COR-L47 (cell line): ENCODE results near the gene GORASP1.

Experiments used
- DNase-seq: peaks from one replicate; lab custom pipeline; 2025; lab: John Stamatoyannopoulos, UW

GORASP1 gene

DNA sequence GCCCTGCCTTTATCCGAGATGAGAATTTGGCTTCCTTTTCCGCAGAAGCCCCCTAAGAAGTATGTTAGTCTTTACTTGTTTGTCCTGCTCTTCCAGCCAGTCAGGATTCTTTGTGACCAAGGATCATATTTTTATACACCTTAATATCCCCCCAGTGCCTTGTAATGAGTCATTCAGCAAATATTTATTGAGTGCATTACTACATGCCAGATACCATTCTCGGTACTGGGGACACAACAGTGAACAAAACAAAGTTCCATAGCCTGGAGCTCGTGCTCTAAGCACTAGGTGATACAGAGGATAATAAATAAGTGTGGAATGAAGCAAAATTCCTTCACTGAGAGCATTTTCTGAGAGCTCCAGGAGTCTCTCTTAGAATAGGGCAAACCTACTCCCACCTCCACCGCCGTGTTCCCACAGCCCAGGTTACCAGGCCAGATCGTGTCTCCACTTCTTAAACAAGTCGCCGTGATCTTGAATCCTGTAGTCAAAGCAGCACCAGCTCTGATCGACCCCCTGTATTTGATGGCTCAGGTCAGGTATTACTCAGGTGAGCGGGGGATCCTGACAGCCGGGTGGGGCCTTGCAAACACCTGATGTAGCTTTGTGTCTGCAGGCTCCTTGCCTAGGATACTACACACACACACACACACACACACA is 18.5 kb upstream of the GORASP1 start:
- no peak for DNase-seq

DNA sequence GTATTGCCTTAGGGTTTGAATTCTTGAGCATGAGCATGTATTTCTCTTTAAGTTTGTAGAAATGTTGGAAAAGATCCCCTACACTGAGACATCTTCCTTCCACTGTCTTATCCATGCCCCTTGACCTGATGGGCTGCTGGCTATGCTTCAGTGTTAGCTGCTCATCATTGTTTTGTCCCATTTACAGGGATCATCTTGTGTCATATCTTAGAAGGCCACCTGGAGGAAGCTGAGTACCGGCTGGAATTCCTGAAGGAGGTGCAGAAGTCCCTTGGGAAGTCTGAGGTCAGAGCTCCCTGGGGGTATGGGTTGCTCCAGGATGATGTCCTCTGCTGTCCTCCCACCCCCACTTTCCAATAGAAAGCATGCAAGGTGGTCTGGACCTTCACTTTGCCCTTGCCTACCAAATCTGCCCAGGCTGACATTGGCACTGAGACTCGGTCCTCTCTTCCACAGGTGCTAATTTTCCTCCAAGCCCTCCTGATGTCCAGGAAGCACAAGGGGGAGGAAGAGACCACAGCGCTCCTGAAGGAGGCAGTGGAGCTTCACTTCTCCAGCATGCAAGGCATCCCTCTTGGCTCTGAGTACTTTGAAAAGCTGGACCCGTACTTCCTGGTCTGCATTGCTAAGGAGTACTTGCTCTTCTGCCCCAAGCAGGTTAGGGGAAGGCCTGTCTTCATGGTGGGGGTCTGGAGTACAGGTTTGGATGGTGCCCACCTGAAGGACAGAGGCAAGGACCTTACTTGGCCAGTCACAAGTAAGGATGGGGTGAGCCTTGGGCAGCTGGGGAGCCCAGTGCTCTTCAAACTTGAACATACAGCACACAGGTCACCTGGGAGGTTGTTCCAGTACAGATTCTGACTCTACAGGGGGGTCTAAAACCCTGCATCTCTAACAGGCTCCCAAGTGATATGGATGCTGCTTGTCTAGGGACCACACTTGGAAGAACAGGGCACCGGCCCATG is 17.7 kb upstream of the GORASP1 start:
- no peak for DNase-seq

DNA sequence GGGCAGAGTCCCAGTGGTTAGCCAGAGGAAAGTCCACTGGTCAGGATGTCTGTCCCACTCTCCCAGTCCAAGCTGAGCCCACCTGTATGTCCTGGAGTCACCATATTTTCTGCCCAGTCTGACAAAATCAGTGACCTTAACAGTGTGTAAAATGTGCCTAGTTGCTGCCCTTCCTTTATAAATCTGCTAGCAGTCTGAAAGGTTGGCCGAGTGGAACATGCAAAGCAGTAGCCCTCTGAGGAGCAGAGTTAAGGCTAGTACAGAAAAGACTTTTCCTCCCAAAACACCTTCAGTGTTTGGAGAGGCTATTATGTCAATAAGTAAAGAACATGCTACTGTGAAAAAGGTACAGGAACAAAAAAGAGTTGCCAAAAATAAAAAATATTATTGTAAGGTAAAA is 15.4 kb upstream of the GORASP1 start:
- DNase-seq = no peak

DNA sequence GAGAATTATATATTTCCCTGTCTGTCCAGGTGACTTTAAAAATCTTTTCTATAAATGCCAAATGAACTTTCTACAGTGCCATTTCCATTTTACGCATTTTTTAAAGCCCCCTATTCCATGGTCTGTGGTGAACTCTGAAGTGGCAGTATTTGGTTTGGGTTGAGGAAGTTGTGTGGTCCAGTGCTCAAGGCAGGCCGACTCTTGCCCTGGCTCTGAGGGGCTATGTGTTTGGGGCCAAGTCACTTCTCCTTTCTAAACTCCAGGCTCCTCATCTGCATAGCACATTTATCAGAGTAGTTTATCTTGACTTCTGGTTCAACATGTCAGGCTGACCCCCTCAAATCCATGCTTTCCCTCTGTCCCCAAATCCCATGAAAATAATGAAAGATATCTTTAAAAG is 14.2 kb upstream of the GORASP1 start:
- no peak for DNase-seq

DNA sequence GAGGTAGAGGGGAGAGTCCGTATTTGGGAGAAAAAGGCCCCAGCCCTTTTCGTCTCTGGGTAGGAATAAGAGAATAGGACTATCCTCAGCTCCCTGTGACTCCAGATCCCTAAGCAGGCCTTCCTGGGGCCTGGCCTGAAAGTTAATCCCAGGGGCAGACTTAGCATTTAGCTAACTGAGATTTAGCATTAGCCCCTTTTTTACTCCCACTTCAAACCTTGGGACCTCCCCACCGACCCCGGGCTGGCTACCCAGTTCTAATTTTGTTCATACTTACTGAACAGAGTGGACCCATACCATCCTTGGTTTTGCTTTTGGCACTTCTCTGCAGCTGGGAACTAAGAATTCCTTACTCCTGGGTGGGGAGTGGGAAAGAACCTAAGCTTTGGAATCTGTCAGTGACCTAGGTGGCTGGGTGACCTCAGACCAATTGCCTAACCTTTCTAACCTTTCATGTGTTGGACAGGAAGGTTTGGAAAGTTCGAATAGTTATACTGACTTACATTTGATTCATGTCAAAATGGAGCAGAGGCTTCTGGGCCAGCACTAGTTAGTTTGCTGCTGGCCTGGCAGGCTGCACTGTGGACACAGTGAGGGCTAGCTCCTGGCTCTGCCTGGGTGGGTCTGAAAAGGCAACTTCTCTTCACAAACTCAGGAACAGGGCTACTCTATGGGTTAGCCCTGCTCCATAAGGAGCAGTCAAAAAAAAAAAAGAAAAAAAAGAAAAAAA is 11.7 kb upstream of the GORASP1 start:
- DNase-seq = no peak

DNA sequence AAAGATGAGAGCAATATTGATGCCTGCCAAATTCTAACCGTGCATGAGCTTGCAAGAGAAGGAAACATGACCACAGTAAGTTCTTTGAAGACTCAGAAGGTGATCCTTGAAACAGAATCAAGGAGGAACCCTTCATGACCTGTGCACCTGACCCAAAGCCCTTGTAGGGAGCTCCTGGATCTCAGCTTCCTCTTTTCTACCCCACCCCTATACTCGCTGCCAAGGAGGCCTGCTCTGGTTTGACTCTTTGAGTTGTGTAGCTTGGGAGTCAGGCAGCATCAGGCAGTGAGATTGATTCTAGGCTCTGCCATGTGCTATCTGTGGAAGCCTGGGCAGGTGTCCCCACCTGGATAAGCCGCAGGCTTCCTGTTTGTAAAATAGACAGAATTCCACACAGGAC is 10.7 kb upstream of the GORASP1 start:
- DNase-seq = no peak

DNA sequence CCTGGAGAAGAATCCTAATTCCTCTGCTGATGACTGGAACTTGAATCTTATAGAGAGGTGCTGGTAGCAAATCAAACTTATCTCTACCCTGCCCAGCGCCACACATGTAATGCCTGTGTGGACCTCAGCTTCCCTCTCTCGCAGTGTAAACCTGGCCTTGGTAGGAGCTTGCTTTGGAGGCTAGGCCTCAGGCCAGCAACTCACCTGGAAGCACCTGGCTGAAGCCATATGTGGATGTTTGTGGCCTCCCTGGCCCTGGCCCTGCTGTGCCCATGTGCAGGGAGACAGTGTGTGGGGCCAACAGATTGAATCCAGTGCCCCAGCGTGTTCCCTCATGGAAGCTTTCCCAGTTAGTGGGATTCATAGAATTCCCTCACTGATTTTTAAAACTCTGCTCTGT is 8.4 kb upstream of the GORASP1 start:
- DNase-seq = no peak

DNA sequence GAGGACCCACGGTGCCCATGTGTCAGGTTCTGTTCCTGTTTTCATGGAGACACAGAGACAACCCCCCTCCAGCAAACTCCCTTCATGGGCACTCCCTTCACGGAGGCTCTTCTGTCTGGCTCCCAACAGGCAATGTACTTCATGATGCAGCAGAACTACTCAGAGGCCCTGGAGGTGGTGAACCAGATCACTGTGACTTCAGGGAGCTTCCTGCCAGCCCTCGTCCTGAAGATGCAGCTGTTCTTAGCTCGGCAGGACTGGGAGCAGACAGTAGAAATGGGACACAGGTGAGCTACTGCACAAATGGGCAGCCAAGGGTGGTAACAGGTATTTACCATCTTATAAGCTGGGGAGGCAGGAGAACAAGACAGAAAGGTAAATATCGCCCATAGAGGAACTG is 7.0 kb upstream of the GORASP1 start:
- no peak for DNase-seq

DNA sequence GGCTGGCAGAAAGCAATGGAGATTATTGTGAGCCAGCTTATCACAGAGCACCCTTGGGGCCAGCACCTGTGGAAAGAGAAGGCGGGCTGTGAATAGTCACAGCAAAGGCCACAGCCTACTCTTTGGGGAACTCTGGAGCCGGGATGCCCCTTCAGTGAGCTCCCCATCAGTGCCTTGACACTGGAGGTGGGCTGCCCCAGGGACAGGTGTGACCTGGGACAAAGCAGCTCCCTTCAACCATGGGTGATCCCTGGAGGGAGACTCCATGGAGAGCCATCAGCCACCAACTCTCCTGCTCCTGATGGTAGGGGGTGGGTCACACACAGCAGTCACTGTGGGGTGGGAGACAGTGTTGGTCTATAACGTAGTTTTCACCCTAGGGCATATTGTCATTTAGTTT is 5.9 kb upstream of the GORASP1 start:
- DNase-seq = no peak

DNA sequence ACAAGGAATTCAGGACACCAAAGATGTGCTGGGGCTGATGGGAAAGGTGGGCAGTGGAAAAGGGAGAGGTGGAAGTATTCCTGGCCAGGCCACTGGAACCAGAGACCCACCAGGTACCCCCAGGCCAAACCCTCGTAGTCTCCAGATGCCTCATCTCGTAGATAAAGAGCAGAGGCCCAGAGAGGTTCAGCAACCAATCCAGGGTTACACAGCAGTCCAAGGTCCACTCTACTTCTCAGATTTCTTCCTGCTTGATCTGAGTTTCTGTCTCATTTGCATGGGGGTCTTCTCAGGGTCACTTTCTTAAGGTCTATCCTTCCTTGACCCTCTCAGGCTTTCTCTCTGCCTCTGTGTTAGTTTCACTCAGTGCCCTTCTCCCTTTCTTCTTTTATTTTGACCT is 5.1 kb upstream of the GORASP1 start:
- no peak for DNase-seq

DNA sequence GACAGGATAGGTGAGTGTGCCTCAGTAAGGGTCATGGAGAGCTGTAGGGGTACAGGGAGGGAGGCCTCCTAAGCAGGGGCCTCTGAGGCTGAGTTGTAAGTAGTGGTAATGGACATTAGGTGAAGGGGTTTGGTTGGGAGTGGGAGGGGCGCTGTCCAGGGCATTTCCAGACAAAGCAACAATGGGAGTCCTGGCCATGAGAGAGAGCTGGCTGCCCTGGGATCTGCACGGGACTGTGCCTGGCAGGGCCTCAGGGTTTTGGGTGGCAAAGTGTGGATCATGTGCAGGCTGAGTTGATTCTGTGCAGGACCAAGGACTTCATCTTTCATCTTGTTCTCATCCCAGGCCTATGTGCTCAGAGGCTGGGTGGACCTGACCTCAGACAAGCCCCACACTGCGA is 4.7 kb upstream of the GORASP1 start:
- no peak for DNase-seq

DNA sequence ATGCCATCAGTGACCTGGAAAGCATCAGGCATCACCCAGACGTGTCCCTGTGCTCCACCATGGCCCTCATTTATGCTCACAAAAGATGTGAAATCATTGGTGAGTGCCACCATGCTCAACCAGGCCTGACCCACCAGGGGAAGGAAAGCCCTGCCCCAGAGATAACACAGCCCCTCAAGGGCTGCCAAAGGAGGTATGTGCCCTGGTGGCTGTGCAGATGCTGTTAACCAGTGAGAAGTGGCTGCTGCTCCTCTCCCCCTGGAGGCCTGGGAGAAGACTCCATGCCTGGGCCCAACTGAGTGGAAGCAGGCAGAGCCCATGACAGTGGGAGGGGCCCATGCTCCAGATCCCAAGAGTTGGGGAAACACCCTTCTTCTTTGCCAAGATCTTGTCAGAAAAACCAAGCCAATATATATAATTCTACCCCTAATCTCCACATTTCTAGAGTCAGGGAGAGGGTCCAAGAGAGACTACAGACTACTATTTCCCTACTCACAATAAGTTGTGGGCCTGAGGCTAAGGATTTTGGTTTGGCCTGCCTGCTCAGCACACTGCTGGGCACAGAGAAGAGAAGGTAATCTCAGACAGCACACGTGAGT is 2.7 kb upstream of the GORASP1 start:
- no peak for DNase-seq

DNA sequence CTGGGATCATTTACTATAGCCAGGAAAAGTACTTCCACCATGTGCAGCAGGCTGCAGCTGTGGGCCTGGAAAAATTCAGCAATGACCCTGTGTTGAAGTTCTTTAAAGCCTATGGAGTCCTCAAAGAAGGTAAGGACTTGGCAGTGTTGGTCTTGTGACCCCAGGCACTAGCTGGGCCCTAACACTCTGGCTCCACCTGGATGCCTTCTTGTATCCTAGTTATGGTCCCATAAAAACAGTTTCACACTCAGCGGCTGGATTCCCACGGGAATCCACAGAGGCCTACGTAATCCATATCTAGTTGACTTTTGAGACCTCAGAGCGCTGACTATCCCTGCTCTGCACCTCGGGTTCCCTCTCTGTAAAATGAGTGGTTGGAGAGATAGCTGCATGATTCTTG is 1.7 kb upstream of the GORASP1 start:
- DNase-seq = no peak

DNA sequence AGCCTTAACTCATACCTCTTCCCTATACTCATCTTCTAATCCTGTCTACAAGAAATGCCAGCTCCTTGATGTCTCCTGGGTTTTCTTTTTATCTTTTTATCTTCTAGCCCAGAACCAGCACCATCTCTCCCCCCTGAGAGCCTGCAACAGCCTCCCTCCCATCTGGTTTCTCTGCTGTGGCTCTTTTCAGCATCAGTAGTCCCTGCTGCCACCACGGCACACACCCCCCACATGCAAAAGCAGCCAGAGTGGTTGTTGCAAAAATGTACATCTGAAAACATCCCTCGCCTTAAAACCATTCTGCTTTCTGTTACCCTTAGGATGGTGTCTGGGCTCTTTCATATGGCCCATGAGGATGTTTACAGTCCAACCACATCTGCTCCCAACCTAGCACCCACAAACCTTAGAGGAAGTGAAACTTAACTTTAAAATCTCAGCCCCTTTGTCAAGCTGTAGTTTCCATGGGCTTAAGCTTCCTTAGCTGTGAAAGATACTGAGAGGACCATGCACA is 828 bp upstream of the GORASP1 start:
- DNase-seq = no peak

DNA sequence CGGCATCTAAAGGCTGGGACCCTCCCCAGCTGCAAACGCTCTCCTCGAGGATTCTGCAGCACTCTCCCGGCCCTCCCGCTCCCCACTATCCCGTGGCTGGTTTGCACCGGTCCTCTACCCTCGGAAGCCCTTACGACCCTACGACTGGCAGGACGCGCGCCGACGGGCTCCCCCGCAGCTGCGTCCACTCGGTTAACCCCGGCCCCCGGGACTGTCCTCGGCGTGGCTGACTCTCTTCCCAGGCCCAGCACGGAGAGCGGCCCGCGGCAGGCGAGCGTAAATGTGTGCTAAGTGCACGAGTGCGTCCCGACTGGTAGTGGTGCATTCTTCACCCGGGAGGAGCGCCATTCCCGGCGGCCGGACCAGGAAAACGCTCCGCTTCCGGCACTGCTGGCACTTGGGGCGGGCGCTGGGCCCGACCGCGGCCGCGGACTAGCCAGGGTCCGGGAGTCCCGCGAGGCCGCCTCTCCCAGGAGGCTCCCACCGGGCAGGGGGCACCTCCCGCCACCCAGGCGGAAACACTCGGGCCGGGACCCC is 508 bp downstream of the GORASP1 start:
- DNase-seq = no peak

DNA sequence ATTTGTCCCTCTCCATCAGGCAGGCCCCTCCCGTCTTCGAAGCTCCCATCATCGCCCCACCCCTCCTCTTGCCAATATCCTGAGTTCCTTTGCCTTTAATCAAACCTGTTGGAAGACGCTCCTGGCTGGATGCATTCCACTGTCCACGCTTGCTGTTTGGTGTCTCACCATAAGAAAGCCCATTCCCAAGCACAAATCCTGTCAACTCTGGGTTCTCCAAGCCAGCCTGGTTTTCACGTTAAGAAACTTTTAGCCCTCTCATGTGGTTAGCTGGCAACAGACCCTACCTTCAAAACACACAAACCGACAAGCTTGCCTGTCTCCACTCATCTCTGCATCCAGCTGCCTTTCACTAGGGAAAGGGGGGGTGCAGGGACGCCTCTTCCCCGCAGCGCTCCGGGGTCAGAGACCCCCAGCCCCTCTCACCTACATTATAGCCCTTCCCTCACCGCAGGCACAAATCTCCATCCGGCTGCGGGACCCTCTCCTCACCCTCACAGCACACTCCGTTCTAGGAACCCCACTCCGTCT is 1.1 kb downstream of the GORASP1 start:
- no peak for DNase-seq

DNA sequence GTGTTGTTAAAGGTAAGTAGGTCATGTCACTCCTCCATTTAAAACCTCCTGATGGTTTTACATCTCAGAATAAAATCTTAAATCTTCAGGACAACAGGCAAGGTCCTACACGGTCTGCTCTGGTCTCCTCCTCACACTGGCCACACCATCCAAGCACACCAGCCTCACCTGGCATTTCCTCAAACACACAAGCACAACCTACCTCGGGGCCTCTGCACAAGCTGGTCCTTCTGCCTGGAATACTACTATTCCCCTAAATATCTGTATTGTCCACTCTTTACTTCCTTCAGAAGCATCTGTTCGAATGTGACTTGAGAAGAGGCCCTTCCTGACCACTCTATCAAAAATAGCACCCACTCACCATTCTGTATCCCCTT is 1.8 kb downstream of the GORASP1 start:
- no peak for DNase-seq

DNA sequence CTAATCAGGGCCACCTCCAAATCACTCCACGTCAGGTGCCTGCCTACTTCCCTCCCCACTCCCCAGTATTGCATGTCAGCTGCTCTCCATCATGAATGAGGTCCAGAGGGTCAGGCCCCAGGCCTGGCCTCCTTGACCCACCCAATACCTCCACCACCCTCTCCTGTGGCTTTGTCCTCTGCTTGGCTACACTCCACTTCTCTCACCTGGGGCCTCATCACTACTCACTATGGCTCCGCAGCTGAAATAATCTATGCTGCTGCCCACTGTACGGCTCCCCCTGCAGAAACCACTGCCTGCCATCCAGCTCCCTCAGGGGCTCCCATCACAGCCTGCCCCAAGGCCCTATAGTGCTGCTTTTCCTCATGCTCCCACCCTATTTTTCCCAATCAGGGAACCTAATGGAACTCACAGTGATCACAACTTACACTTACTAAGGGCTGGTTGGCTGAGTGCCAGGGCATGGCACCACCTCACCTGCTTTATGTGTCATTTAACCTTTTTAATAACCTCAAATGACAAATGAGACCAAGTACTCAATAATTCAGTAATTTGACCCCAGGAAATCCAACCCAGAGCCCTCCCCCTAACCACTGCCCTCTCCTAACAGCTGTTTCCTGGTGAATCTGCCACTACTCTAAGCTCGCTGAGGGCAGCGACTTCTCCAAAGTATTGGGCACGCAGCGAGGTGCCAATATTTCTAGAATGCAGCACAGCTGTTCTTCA is 2.3 kb downstream of the GORASP1 start:
- DNase-seq = no peak

DNA sequence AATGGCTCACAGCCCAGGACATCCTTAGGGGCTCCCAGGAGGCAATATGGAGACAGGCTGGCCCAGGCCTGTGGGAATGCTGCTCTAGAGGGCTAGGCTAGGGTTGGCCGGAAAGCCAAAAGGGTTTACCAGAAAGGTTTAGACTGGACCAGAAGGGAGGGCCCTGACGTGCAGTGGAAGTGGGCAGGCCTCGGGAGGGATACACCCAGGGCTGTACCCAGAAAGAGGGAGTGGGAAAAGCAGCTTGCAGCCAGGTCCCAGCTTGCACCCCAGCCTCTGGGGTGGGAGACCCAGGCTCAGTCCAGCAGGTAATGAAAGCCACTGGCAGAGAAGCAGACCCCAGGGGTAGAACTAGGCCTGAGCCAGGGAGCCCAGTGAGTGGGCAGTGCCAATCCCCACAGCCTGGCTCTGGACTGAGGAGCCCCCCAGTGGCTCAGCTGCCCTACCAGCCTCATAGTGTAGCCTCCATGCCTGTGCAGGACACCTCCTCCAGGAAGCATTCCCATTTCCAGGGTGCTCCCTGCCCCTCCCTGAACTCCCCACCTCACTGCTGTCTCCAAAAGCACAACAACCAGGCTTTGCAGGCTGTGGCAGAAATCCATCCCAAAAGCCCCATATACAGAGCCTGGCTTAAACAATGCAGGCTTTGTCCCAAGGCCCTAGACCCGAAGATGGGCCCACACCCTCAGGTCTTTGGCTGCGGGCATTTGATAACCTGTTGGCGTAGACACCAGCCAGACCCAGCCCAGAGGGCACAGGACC is 3.5 kb downstream of the GORASP1 start:
- DNase-seq = no peak

DNA sequence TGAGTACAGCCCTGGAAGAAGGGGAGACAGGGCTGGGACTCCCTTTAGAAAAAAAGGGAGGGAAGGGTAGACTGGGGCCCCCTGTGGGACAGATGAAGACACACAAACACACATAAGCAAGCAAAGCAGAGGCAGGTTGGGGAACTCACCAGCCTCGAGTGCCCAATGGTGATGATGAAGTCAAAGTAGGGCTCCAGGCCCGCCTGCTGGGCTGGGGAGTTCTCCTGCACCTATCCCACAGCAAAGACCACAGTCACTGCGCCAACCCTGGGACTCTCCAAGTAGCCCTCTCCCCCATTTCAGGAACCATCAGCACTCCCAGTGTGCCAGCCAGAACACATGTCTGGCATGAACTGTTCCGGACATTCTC is 4.1 kb downstream of the GORASP1 start:
- no peak for DNase-seq
